Measurements from ENCODE around the gene EPX.

The EPX gene

GRCh38 chr17:58172369-58173071, 20.0 kb upstream of the EPX start:
- Mint-ChIP-seq H3K9me3 (no peaks in the 10 kb centered on the region), H3K4me3 (no peak overlapping the region), H3K4me1 (ENCODE audit: low read depth) (no peaks in the 10 kb centered on the region), H3K27ac (no peak overlapping the region), H3K27me3 (peaks cover 55% of the 10 kb centered on the region), H3K36me3 (ENCODE audit: low read depth) (no peaks in the 10 kb centered on the region)
- intact Hi-C loops (cut with micrococcal nuclease) = no loop called here

- no peaks in the 10 kb centered on the region for H3K9me3 Mint-ChIP-seq
- no peak overlapping the region for H3K4me3 Mint-ChIP-seq
- no peak overlapping the region for H3K27ac Mint-ChIP-seq
- H3K36me3 Mint-ChIP-seq (ENCODE audit: low read depth) = no peaks in the 10 kb centered on the region
- H3K4me1 Mint-ChIP-seq (ENCODE audit: low read depth) = no peaks in the 10 kb centered on the region
- intact Hi-C loops (cut with micrococcal nuclease) = no loop called here
- peaks cover 42% of the 10 kb centered on the region for H3K27me3 Mint-ChIP-seq
These were observed 17.7 kb upstream of the EPX start for GRCh38 chr17:58174871-58175270.

- H3K36me3 Mint-ChIP-seq (ENCODE audit: low read depth) = no peaks in the 10 kb centered on the region
- intact Hi-C loops (cut with micrococcal nuclease) = no loop called here
- H3K4me3 Mint-ChIP-seq = no peak overlapping the region
- H3K27me3 Mint-ChIP-seq = peaks cover 38% of the 10 kb centered on the region
- no peak overlapping the region for H3K27ac Mint-ChIP-seq
- H3K9me3 Mint-ChIP-seq = no peaks in the 10 kb centered on the region
- H3K4me1 Mint-ChIP-seq (ENCODE audit: low read depth) = no peaks in the 10 kb centered on the region
These were observed 16.3 kb upstream of the EPX start for GRCh38 chr17:58176200-58176599.

GRCh38 chr17:58181796-58182195, 10.7 kb upstream of the EPX start:
- Mint-ChIP-seq H3K9me3 (no peaks in the 10 kb centered on the region), H3K36me3 (ENCODE audit: low read depth) (no peaks in the 10 kb centered on the region), H3K4me3 (no peak overlapping the region), H3K4me1 (ENCODE audit: low read depth) (peaks cover 8% of the 10 kb centered on the region), H3K27me3 (peaks cover 10% of the 10 kb centered on the region), H3K27ac (no peak overlapping the region)
- intact Hi-C loops (cut with micrococcal nuclease) = no loop called here

GRCh38 chr17:58183514-58183913, 9.0 kb upstream of the EPX start:
- H3K4me1 Mint-ChIP-seq (ENCODE audit: low read depth) = peaks cover 8% of the 10 kb centered on the region
- H3K36me3 Mint-ChIP-seq (ENCODE audit: low read depth) = no peaks in the 10 kb centered on the region
- H3K9me3 Mint-ChIP-seq = no peaks in the 10 kb centered on the region
- peaks cover 14% of the 10 kb centered on the region for H3K27me3 Mint-ChIP-seq
- no peak overlapping the region for H3K4me3 Mint-ChIP-seq
- intact Hi-C loops (cut with micrococcal nuclease) = no loop called here
- H3K27ac Mint-ChIP-seq = no peak overlapping the region

GRCh38 chr17:58184308-58184985, 8.1 kb upstream of the EPX start:
- peaks cover 15% of the 10 kb centered on the region for H3K27me3 Mint-ChIP-seq
- no peaks in the 10 kb centered on the region for H3K36me3 Mint-ChIP-seq (ENCODE audit: low read depth)
- H3K4me3 Mint-ChIP-seq = no peak overlapping the region
- H3K27ac Mint-ChIP-seq = no peak overlapping the region
- peaks cover 8% of the 10 kb centered on the region for H3K4me1 Mint-ChIP-seq (ENCODE audit: low read depth)
- intact Hi-C loops (cut with micrococcal nuclease) = no loop called here
- no peaks in the 10 kb centered on the region for H3K9me3 Mint-ChIP-seq

GRCh38 chr17:58184986-58185761, 7.4 kb upstream of the EPX start:
- peaks cover 22% of the 10 kb centered on the region for H3K27me3 Mint-ChIP-seq
- H3K36me3 Mint-ChIP-seq (ENCODE audit: low read depth) = no peaks in the 10 kb centered on the region
- intact Hi-C loops (cut with micrococcal nuclease) = no loop called here
- no peak overlapping the region for H3K27ac Mint-ChIP-seq
- H3K4me3 Mint-ChIP-seq = no peak overlapping the region
- H3K4me1 Mint-ChIP-seq (ENCODE audit: low read depth) = peaks cover 14% of the 10 kb centered on the region
- H3K9me3 Mint-ChIP-seq = no peaks in the 10 kb centered on the region

- Mint-ChIP-seq H3K27ac (no peak overlapping the region), H3K9me3 (no peaks in the 10 kb centered on the region), H3K4me1 (ENCODE audit: low read depth) (peaks cover 14% of the 10 kb centered on the region), H3K36me3 (ENCODE audit: low read depth) (no peaks in the 10 kb centered on the region), H3K27me3 (peaks cover 26% of the 10 kb centered on the region), H3K4me3 (no peak overlapping the region)
- intact Hi-C loops (cut with micrococcal nuclease) = no loop called here
These were observed 5.9 kb upstream of the EPX start for GRCh38 chr17:58186591-58186990.

GRCh38 chr17:58187063-58187462, 5.5 kb upstream of the EPX start:
- H3K4me1 Mint-ChIP-seq (ENCODE audit: low read depth) = peaks cover 15% of the 10 kb centered on the region
- intact Hi-C loops (cut with micrococcal nuclease) = no loop called here
- no peak overlapping the region for H3K27ac Mint-ChIP-seq

GRCh38 chr17:58187675-58188074, 4.9 kb upstream of the EPX start:
- H3K27me3 Mint-ChIP-seq = peaks cover 34% of the 10 kb centered on the region
- H3K27ac Mint-ChIP-seq = no peak overlapping the region
- peaks cover 21% of the 10 kb centered on the region for H3K4me1 Mint-ChIP-seq (ENCODE audit: low read depth)
- H3K36me3 Mint-ChIP-seq (ENCODE audit: low read depth) = no peaks in the 10 kb centered on the region
- no peaks in the 10 kb centered on the region for H3K9me3 Mint-ChIP-seq
- H3K4me3 Mint-ChIP-seq = no peak overlapping the region
- intact Hi-C loops (cut with micrococcal nuclease) = no loop called here

More at GRCh38 chr17:58187063-58187462, 5.5 kb upstream of the EPX start:
- H3K4me3 Mint-ChIP-seq = no peak overlapping the region
- H3K9me3 Mint-ChIP-seq = no peaks in the 10 kb centered on the region
- no peaks in the 10 kb centered on the region for H3K36me3 Mint-ChIP-seq (ENCODE audit: low read depth)
- H3K27me3 Mint-ChIP-seq = peaks cover 28% of the 10 kb centered on the region

GRCh38 chr17:58189436-58190146, 2.9 kb upstream of the EPX start:
- Mint-ChIP-seq H3K27me3 (peaks cover 44% of the 10 kb centered on the region), H3K9me3 (no peaks in the 10 kb centered on the region), H3K4me3 (no peak overlapping the region), H3K27ac (no peak overlapping the region), H3K36me3 (ENCODE audit: low read depth) (no peaks in the 10 kb centered on the region), H3K4me1 (ENCODE audit: low read depth) (peaks cover 22% of the 10 kb centered on the region)
- intact Hi-C loops (cut with micrococcal nuclease) = no loop called here

- no peaks in the 10 kb centered on the region for H3K9me3 Mint-ChIP-seq
- H3K4me1 Mint-ChIP-seq (ENCODE audit: low read depth) = peaks cover 14% of the 10 kb centered on the region
- H3K4me3 Mint-ChIP-seq = no peak overlapping the region
- intact Hi-C loops (cut with micrococcal nuclease) = no loop called here
- peaks cover 49% of the 10 kb centered on the region for H3K27me3 Mint-ChIP-seq
- H3K36me3 Mint-ChIP-seq (ENCODE audit: low read depth) = no peaks in the 10 kb centered on the region
- H3K27ac Mint-ChIP-seq = no peak overlapping the region
These were observed 1.2 kb upstream of the EPX start for GRCh38 chr17:58191241-58191896.

GRCh38 chr17:58193641-58194255, 1.2 kb downstream of the EPX start:
- Mint-ChIP-seq H3K4me3 (no peak overlapping the region), H3K27me3 (peaks cover 57% of the 10 kb centered on the region), H3K27ac (no peak overlapping the region), H3K4me1 (ENCODE audit: low read depth) (peaks cover 13% of the 10 kb centered on the region), H3K9me3 (no peaks in the 10 kb centered on the region), H3K36me3 (ENCODE audit: low read depth) (no peaks in the 10 kb centered on the region)
- intact Hi-C loops (cut with micrococcal nuclease) = no loop called here
